Measurements from ENCODE around the gene RETREG3.

DNA sequence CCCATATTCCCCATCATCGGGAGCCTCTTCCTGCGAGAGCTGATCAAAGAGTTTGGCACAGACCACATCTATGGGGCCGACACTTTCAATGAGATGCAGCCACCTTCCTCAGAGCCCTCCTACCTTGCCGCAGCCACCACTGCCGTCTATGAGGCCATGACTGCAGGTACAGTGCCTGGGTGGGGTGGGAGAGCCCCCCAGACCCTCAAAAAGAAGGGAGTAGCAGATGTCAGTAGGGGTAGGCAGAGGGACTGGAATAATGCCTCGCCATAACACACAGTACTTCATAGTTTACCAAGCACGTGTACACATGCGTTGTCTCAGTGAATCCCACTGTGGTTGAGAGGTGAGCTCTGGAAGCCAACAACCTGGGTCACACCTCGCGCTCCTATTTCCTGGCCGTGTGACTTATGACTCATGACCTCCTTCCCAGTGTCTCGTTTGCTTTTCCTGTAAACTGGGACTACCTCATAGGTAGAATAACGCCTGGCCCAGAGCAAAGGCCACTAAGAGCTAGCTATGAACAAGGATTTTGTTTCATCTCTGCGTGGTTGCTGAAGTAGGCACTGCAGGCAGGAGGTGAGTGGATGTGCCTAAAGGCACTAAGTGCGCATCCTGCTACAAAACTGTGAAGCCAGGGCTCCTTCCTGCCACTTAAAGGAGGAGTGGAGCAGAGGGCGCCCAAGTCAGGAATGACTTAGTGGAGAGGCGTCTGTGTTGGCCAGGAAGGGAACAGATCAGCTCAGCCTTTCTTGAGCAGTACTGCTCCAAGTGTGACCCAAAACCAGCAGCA lies 67.9 kb downstream of the RETREG3 start:
- TF ChIP-seq JUNB (IDR thresholded peaks at IDR 0.05; ENCODE audit: unreplicated experiment): no peak
- no peak for TF ChIP-seq CREB1 (CRISPR knock-in tag; IDR thresholded peaks at IDR 0.05; ENCODE audit: low read depth)
- TF ChIP-seq, protein P1, sequence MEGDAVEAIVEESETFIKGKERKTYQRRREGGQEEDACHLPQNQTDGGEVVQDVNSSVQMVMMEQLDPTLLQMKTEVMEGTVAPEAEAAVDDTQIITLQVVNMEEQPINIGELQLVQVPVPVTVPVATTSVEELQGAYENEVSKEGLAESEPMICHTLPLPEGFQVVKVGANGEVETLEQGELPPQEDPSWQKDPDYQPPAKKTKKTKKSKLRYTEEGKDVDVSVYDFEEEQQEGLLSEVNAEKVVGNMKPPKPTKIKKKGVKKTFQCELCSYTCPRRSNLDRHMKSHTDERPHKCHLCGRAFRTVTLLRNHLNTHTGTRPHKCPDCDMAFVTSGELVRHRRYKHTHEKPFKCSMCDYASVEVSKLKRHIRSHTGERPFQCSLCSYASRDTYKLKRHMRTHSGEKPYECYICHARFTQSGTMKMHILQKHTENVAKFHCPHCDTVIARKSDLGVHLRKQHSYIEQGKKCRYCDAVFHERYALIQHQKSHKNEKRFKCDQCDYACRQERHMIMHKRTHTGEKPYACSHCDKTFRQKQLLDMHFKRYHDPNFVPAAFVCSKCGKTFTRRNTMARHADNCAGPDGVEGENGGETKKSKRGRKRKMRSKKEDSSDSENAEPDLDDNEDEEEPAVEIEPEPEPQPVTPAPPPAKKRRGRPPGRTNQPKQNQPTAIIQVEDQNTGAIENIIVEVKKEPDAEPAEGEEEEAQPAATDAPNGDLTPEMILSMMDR (conservative IDR thresholded peaks at IDR 0.05; ENCODE audit: low read depth in 2 of 2): no peak
- TF ChIP-seq EZH2 (IDR thresholded peaks at IDR 0.05; ENCODE audit: low read depth, unreplicated experiment): no peak
